Cardiac septum (tissue), 1 donor: ENCODE data around the gene PIGH. TPM values are rescaled to one million over a fixed set of nuclear protein-coding genes. Genes with fewer than 3 reads are reported as not detected.
"Not testable (repeated sequence)": the region's sequence is repeated elsewhere in the genome, so short reads cannot be mapped to it uniquely, and the experiment has no call there.

Experiments used
- DNase-seq: peaks from one replicate; pipeline ENCODE4 v3.0.0-alpha.2; 2020; ENCODE audit warnings: low spot score
- intact Hi-C: fragments of 100-400 bp; cut with DNase I; formaldehyde crosslinking; loops from one replicate; pipeline ENCODE4 v1.14.0; 2022
- total RNA-seq: library from RNA; stranded (reverse); fragmentation: NEBNext Ultra II Directional; extraction: Animal tissue kit (Norgen Biotek cat#: 25700); gene quantifications from one replicate; pipeline ENCODE4 v1.2.1, GENCODE V29; 2021
- donor health status: DM: no; HTN: no; CAD: no.

PIGH gene
- total RNA-seq, 1 donor from 2014 or later, result 10.6 TPM

DNA sequence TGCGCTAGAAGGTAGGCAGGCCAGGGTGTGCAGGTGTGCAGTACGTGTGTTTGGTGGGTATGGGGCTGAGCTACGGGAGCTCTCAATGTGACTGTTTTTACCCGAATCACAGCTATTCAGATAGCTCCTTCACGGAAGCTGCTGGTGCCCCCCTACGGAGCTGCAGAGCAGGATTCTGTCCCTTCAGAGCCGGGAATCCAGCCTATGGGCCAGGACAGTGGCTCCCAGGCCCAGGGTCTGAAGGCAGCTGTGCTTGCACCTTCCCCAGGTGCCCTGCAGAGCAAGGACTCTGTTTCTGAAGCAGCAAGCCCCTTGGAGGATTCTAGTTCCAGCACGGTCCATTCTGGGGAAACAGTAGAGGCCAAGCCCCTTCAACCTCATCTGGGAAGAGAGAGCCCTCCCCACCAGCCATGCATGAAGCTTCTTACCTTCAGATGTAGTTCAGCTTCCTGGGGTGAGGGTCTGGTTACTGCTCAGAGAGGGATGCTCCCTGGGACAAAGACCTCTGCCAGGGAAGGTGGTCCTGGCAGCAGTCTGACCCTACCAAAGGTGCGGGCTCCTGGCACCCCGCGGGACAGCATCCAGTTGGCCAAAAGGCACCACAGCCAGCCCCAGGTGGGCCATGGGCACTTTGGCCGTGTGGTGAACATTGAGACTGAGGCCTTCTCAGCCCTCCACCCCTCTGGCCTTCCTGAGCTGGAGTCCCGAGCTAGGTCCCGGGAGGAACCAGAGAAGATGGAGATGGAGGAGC is 37.9 kb downstream of the PIGH start:
- DNase-seq, result no peak
- intact Hi-C loops, result no loop called here

DNA sequence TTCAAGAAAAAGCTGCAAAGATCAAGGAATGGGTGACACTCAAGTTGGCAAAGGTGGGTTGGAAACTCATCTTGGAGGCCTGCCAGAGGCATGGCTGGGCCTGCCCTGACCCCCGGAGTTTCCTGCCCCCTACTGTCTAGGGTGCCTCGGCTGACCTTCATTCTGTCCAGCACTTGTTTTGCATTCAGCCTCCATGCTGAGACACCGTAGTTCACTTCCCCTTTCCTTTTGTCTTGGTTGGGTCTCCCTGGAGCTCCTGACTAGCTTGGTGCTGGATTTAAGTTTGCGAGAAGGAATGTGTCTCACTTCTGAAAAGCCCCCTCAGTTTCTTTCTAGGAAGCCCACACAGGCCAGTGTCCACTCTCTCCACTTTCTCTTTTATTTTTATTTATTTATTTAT is 40.4 kb downstream of the PIGH start:
- intact Hi-C loops, result no loop called here
- DNase-seq, result no peak

DNA sequence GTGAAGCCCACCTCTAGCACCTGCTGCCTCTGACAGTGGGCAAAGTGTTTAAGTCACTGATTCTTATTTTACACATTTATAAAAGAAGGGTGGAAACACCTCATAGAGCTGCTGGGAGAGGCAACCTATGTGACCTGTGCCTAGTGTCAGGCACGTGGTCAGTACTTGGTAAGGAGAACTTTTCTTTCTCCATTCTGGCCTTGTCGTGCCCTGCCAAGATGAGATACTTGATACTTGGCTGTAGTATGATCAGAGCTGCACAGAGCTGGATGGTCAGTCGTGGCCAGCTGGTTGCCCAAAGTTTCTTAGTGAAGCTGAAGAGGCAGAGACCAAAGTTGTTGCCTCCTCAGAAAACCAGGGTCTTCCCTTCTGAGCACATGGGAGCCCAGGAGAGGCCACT is 42.4 kb downstream of the PIGH start:
- peak; percentile 33 for DNase-seq
- intact Hi-C loops, result no loop called here

DNA sequence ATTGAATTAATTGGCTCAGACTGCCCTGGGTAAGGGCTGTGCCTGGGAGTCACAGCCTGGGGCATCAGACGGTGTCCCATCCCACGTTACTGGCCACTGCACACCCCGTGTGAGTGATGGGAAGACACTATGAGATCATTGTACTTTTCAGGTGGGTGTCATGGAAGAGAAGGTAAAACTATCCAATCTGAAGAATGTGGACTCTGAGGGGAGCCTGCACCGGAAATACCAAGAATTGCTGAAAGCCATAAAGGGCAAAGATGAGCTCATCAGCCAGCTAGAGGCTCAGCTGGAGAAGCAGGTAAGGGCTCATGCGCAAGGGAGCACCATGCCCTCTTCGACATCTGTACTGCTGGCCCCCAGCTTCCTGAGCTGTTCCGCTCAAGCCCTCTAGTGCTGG is 43.0 kb downstream of the PIGH start:
- intact Hi-C loops, result no loop called here
- DNase-seq, result peak; percentile 14

DNA sequence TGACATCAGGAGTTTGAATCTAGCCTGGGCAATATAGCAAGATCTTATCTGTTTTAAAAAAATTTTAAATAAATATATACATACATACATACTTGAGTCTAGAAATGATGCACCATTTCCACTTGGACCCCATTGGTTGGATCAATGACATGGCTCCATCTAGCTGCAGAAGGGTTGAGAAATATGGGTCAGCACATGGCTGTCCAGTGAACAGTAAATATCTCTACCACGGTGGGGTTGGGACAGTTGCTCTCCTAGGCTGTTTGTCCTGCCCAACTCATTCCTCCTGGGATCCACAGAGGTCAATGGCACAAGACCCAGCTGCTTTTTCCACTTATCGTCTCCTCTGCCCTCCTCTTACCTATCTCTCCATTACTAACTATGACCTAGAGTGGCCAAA is 43.4 kb downstream of the PIGH start:
- intact Hi-C loops, result no loop called here
- DNase-seq, result no peak

DNA sequence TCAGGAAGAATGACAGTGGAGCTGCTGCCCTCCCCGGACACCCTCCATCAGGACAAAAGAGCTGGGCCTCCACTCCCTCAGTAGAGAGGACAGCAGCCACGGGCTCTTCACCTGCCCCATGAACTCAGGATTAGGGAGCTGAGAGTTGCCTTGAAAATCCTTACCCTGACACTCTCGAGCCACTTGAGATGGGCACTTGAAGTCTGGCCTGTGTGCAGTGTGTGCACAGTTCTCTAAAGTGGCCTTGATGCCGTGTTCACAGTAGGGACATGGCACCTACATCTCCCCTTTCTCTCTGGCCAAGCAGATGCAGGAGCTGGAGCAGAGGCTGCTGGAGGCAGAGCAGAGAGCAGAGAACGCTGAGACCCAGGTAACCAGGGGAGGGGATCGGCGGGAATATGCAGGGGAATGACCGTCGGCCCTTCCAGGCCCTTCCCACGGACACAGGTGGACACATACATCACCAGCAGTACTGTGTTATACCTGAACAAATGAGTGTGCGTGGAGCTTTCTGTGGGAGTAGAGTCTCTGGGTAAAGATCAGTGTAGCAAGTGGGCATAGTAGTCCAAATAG is 44.5 kb downstream of the PIGH start:
- peak; percentile 61 for DNase-seq
- intact Hi-C loops, result no loop called here

DNA sequence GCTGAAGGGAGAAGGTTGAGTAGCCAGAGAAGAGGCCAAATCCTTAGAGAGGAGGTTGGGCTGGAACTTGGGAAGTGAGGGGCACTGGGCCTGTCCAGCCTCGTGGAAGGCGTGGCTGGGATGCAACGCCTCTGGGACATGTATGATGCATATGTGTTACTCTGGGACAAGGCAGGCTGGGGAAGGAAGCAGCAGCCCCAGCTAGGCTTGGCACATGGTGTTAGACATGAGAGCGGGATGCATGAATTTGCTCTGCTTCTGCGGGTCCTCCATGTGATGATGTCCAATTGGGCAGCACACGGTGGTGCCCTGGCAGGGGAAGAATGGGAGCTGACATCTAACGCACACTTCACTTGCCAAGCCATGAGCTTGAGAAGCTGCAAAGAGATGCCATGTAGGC is 45.7 kb downstream of the PIGH start:
- intact Hi-C loops, result no loop called here
- DNase-seq, result no peak

DNA sequence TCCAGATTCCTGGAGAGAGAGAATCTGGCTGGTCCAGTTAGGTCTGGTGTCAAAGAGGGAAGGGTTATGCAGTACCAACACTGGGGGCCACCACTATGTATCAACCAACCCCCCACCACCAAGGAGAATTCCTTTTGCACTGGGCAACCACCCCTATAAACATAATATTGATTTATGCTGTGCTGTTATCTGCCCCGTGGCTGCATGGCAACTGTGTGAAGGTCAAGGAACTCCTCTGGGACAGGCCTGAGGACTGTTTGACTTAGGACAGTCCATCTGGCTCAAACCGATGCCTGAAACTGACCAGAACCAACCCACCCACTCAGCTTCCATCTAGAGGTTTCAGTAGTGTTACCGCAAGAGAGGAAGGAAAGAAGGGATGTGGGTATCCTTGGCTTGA is 46.5 kb downstream of the PIGH start:
- no peak for DNase-seq
- intact Hi-C loops, result no loop called here

DNA sequence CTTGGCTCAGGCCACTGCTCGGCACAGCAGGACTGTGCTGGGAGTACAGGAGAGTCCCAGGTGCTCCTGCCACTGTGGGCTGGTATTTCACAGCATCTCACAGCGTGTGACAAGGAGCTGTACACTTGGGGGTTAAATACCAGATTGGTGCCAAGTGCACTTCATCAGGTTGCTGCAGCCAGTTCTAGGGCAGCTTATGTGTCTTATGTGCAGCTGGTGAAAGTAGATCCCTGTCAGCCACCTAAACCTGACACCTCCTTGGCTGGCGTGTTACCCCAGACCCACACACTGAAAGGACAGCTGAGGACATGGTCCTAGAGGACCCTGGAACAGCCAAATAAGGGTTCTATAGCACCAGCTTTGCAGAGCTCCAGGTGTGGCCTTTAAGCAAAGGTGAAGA is 48.1 kb downstream of the PIGH start:
- intact Hi-C loops, result no loop called here
- no peak for DNase-seq

DNA sequence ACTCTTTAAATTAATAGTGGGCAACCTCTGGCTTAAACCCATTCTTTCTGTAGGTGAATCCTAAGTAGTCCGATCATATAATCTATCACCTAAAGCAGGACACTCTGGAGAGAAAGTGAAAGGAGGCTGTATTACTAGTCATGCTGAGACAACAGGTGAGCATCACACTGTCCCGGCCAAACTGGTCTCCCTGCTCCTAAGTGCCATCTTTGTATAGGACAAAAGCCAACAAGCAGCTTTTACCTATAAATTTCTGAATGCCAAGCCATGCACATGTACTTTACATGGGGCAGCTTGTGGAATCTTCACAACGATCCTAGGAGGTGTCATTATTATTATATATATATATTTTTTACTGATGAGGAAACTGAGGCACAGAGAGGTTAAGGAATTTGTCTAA is 48.9 kb downstream of the PIGH start:
- DNase-seq, result no peak
- intact Hi-C loops, result no loop called here

DNA sequence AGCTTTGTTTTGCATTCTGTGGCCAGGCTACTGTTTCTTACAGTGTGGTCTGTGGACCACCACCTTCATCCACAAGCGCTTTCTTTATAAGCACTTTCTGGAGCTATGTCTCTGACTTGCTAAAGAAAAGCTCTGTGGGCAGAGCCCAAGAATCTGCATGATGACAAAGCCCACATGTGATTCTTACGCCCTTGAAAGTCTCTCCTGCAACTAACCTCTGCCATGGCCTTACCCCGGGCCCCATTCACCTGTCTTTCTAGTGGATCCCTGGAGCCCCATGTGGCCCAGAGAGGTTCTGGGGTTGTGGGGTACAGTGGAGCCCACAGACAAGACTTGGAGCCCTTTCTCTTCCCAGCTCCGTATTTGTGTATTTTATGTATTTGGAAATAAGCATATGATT is 50.3 kb downstream of the PIGH start:
- intact Hi-C loops, result no loop called here
- no peak for DNase-seq

DNA sequence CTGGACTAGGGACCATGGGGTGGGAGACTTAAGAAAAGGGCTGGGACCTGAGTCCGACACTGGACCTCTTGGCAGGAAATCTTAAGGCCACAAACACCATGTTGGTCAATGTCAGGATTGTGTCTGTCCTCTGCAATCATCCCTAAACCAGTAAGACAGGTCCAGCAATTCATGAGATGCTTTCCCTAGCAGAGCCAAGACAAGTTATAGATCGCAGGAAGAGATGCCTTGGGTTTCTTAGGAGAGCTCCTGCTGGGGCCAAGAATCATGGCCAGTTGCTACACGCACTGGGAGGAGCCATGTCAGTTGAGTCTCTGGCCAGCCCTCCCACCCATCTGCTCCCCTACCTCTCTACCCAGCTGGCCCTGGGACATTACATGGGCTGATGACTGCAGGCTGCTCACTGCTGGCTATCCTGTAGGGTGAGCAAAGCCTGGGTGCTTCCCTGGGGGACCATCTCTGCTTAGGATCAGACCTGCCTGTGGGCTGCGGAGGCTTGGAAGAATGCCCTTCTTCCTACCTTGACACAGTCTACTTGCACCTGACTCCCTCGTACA is 52.8 kb downstream of the PIGH start:
- DNase-seq, result no peak
- intact Hi-C loops, result no loop called here

DNA sequence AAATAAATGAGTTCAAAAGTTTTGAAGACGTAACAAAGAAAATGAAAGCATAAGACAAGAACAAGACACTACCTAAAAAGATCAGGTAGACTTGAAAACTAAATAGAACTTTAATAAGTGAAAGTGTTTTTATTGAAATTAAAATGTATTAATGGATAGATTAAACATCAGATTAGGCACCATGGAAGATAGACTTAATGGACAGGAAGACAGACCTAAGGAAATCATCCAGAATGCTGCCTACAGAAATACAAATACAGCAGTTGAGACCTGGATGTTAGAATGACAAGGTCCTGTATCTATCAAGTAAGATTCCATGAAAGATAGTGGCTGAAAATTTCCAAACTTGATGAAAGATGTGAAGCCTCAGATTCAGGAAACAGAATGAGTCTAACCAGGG is 55.5 kb downstream of the PIGH start:
- no peak for DNase-seq
- intact Hi-C loops, result no loop called here

DNA sequence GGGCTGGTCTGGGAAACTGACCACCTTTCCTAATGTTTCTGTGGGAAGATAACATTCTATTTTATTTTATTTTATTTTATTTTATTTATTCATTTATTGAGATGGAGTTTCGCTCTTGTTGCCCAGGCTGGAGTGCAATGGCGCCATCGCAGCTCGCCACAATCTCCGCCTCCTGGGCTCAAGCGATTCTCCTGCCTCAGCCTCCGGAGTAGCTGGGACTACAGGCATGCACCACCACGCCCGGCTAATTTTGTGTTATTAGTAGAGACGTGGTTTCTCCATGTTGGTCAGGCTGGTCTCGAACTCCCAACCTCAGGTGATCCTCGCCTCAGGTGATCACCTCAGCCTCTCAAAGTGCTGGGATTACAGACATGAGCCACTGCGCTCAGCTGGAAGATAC is 57.4 kb downstream of the PIGH start:
- DNase-seq, intact Hi-C loops: not testable (repeated sequence)

DNA sequence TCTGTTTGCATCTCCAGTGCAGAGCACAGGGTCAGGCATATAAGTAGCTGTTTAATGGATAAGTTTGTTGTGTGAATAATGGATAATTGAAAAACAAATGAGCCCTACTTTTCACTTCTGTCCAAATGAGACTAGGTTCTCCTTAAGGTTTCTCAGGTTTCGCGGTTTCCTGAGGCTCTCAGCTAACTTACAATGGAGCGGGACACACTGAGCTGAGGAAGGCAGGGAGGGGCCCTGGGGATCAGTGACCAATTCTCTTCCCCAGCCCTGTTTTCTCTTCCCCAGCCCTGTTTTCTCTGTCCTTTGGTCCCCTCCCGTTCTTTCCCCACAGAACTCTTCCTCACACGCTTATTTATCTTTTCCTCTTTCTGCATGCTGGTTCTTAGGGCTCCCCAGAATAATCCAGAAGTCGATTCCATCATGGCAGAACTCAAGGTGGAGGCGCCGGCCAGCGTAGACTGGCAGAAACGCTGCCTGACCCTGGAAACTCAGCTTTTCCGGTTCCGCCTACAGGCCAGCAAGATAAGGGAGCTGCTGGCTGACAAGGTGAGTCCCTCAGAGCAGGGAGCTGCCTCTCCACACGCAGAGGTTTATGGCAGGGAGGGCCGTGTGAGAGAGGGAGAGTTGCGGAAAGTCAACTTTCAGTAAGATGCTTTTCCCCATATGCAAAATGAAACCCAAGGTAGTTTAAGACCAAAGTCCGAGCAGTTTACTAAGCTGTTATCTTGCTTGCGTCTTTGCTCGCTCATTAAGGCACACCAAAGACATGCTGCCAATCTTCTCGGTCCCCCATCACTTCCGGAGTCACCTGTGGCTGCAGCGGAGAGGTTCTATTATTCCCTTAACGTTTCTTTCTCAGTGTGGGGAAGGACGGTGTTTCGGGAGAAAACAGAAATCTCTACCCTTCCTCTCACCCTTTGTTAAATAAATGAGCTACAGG is 58.4 kb downstream of the PIGH start:
- intact Hi-C loops, result no loop called here
- DNase-seq, result no peak

Other genes starting within 250 kb of the PIGH start
- gene ATP6V1D, start 240.5 kb downstream of the PIGH start, total RNA-seq, result 178 TPM
- 89.8 TPM for gene EIF2S1, start 239.9 kb downstream of the PIGH start, total RNA-seq
- gene PLEK2, start 188.1 kb downstream of the PIGH start, total RNA-seq, result 0.40 TPM
- gene TMEM229B, start 111.5 kb downstream of the PIGH start, total RNA-seq, result 1.6 TPM
- 2.6 TPM for gene PLEKHH1, start 67.0 kb downstream of the PIGH start, total RNA-seq
- 1.6 TPM for gene ARG2, start 19.7 kb upstream of the PIGH start, total RNA-seq
- 115 TPM for gene VTI1B, start 74.4 kb upstream of the PIGH start, total RNA-seq
- gene RDH11, start 95.5 kb upstream of the PIGH start, total RNA-seq, result 18.3 TPM
- gene RDH12, start 101.6 kb upstream of the PIGH start, total RNA-seq, result not detected
- gene ZFYVE26, start 216.3 kb upstream of the PIGH start, total RNA-seq, result 11.2 TPM
- 3.8 TPM for gene RAD51B, start 219.5 kb upstream of the PIGH start, total RNA-seq